ENCODE results near the gene ITPKB.

The ITPKB gene

GRCh38 chr1:226696547-226696946 is 42.5 kb downstream of the ITPKB start:
- no peak for DNase-seq (ENCODE audit: low read depth in 1 of 2, low spot score in 1 of 2)
- no peak overlapping the region for H3K27ac ChIP-seq (replicated peaks)
- no peak overlapping the region for H3K4me3 ChIP-seq (replicated peaks; ENCODE audit: insufficient read depth, low read length)
- H3K27me3 ChIP-seq (ENCODE audit: insufficient read depth, poor library complexity, severe bottlenecking): no peaks in the 10 kb centered on the region
- TF ChIP-seq GABPA (IDR thresholded peaks at IDR 0.05; ENCODE audit: low read depth) (no peak), CTCF (IDR thresholded peaks at IDR 0.05; ENCODE audit: insufficient read depth, low read length) (no peak)

- H3K4me3 ChIP-seq (replicated peaks; ENCODE audit: insufficient read depth, low read length): no peak overlapping the region
- DNase-seq (ENCODE audit: low read depth in 1 of 2, low spot score in 1 of 2): no peak
- H3K27me3 ChIP-seq (ENCODE audit: insufficient read depth, poor library complexity, severe bottlenecking): no peaks in the 10 kb centered on the region
- H3K27ac ChIP-seq (replicated peaks): no peak overlapping the region
- no peak for TF ChIP-seq REST (IDR thresholded peaks at IDR 0.05; ENCODE audit: insufficient replicate concordance, low read depth)
- no peak for TF ChIP-seq SPI1 (IDR thresholded peaks at IDR 0.05; ENCODE audit: borderline replicate concordance, low read depth)
- TF ChIP-seq CTCF (IDR thresholded peaks at IDR 0.05; ENCODE audit: insufficient read depth, low read length): no peak
- no peak for TF ChIP-seq POLR2AphosphoS5 (IDR thresholded peaks at IDR 0.05; ENCODE audit: low read depth)
- TF ChIP-seq GABPA (IDR thresholded peaks at IDR 0.05; ENCODE audit: low read depth): no peak
Measured at GRCh38 chr1:226695335-226695900, 43.7 kb downstream of the ITPKB start.

- DNase-seq (ENCODE audit: low read depth in 1 of 2, low spot score in 1 of 2): no peak
- Histone ChIP-seq H3K27ac (replicated peaks) (no peak overlapping the region), H3K4me3 (replicated peaks; ENCODE audit: insufficient read depth, low read length) (no peak overlapping the region), H3K27me3 (ENCODE audit: insufficient read depth, poor library complexity, severe bottlenecking) (no peaks in the 10 kb centered on the region)
- TF ChIP-seq CTCF (IDR thresholded peaks at IDR 0.05; ENCODE audit: insufficient read depth, low read length) (no peak), SPI1 (IDR thresholded peaks at IDR 0.05; ENCODE audit: borderline replicate concordance, low read depth) (no peak), POLR2AphosphoS5 (IDR thresholded peaks at IDR 0.05; ENCODE audit: low read depth) (no peak), GABPA (IDR thresholded peaks at IDR 0.05; ENCODE audit: low read depth) (no peak), REST (IDR thresholded peaks at IDR 0.05; ENCODE audit: insufficient replicate concordance, low read depth) (no peak)
Measured at GRCh38 chr1:226692823-226693222, 46.3 kb downstream of the ITPKB start.
